SH-SY5Y (cell line): Measurements from ENCODE around the gene COBL.

Experiments
- GATA2 ChIP-seq: IDR thresholded peaks from 2 replicates; pipeline ENCODE4 v1.6.1; 2011; ENCODE audit warnings: mild to moderate bottlenecking, low read depth, low read length
- GATA3 ChIP-seq: IDR thresholded peaks from 2 replicates; pipeline ENCODE4 v1.6.1; 2011; ENCODE audit warnings: low read depth, mild to moderate bottlenecking, low read length, moderate library complexity

- TF ChIP-seq GATA2 = no peak
- TF ChIP-seq GATA3 = no peak
These were observed 24.3 kb upstream of the COBL start for GRCh38 chr7:51340936-51341335.
